Measurements from ENCODE around the gene HSDL1.

HSDL1 gene

GRCh38 chr16:84144859-84145639, at the start of gene HSDL1, which contains the start of gene DNAAF1:
HSDL1 (minus strand) TSS chr16:84145177; CDS start chr16:84131321, 13,856 bp downstream.
DNAAF1 (plus strand) TSS chr16:84145308; CDS start chr16:84145441, 133 bp downstream.
- DNase-seq (ENCODE audit: low read depth in 2 of 2): peak; percentile 83 to 90

- no peak for DNase-seq (ENCODE audit: low read depth in 2 of 2)
Observed at GRCh38 chr16:84194018-84194417, 49.0 kb upstream of the HSDL1 start.

- DNase-seq (ENCODE audit: low read depth in 2 of 2): no peak
Observed at GRCh38 chr16:84193480-84193879, 48.5 kb upstream of the HSDL1 start.

GRCh38 chr16:84191466-84191865, 46.5 kb upstream of the HSDL1 start:
- DNase-seq (ENCODE audit: low read depth in 2 of 2): no peak

GRCh38 chr16:84190731-84191388, 45.9 kb upstream of the HSDL1 start, which contains the start of gene ADAD2:
ADAD2 (plus strand) TSS chr16:84191157; CDS start chr16:84191231, 74 bp downstream.
- no peak for DNase-seq (ENCODE audit: low read depth in 2 of 2)

- peak; percentile 83 to 85 for DNase-seq (ENCODE audit: low read depth in 2 of 2)
Observed at GRCh38 chr16:84186685-84187437, 41.9 kb upstream of the HSDL1 start, which contains the start of gene TAF1C. TAF1C (minus strand) TSS chr16:84187057; CDS start chr16:84184988, 2,069 bp downstream.

- DNase-seq (ENCODE audit: low read depth in 2 of 2): no peak
Observed at GRCh38 chr16:84184775-84185174, 39.8 kb upstream of the HSDL1 start.

GRCh38 chr16:84183911-84184591, 39.1 kb upstream of the HSDL1 start:
- DNase-seq (ENCODE audit: low read depth in 2 of 2): no peak

GRCh38 chr16:84183572-84183875, 38.5 kb upstream of the HSDL1 start:
- no peak for DNase-seq (ENCODE audit: low read depth in 2 of 2)

GRCh38 chr16:84182680-84183571, 37.9 kb upstream of the HSDL1 start:
- no peak for DNase-seq (ENCODE audit: low read depth in 2 of 2)

GRCh38 chr16:84182104-84182503, 37.1 kb upstream of the HSDL1 start:
- no peak for DNase-seq (ENCODE audit: low read depth in 2 of 2)

- no peak for DNase-seq (ENCODE audit: low read depth in 2 of 2)
Observed at GRCh38 chr16:84181144-84181915, 36.4 kb upstream of the HSDL1 start.

- DNase-seq (ENCODE audit: low read depth in 2 of 2): no peak
Observed at GRCh38 chr16:84180519-84181140, 35.7 kb upstream of the HSDL1 start.

- no peak for DNase-seq (ENCODE audit: low read depth in 2 of 2)
Observed at GRCh38 chr16:84179612-84180320, 34.8 kb upstream of the HSDL1 start.

- DNase-seq (ENCODE audit: low read depth in 2 of 2): no peak
Observed at GRCh38 chr16:84178892-84179611, 34.1 kb upstream of the HSDL1 start.

GRCh38 chr16:84178146-84178765, 33.3 kb upstream of the HSDL1 start:
- DNase-seq (ENCODE audit: low read depth in 2 of 2): no peak

- no peak for DNase-seq (ENCODE audit: low read depth in 2 of 2)
Observed at GRCh38 chr16:84177741-84178073, 32.7 kb upstream of the HSDL1 start.
